ENCODE data around the gene EOMES. TPM values are rescaled to one million over a fixed set of nuclear protein-coding genes. Genes with fewer than 3 reads are reported as not detected.

EOMES gene
- total and polyA plus RNA-seq, 7 donors, result 0.01 to 0.15 (median 0.07) TPM; not detected in 2

DNA sequence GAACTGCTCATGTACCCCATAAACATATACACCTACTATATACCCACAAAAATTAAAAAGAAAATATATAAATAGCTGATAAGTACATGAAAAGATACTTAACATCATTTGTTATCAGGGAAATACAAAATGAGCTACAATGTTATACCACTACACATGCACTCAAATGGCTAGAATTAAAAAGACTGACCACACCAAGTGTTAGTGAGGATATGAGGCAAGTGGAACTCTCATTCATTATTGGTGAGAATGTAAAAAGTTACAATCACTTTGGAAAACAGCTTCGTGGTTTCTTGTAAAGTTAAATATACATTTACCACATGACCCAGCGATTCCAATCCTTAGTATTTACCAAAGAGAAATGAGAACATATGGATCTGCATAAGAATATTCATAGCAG lies 26.5 kb downstream of the EOMES start:
- ATAC-seq, result no peak
- Histone ChIP-seq H3K36me3 (ENCODE audit: insufficient read depth in 1 of 2, low read depth in 1 of 2) (no peaks in the 10 kb centered on the region), H3K9me3 (peaks cover 3% of the 10 kb centered on the region), H3K4me3 (no peak overlapping the region), H3K4me1 (no peaks in the 10 kb centered on the region), H3K27ac (no peak overlapping the region), H3K27me3 (ENCODE audit: insufficient read depth in 3 of 3, low read length in 2 of 3) (no peaks in the 10 kb centered on the region)
- no peak for DNase-seq
- intact Hi-C loops (cut with DNase I), result no loop called here
- WGBS, 3 donors, result 80 to 86% (median 86%) methylated on average over 2 of the region's 2 CpGs
- TF ChIP-seq, protein P1, sequence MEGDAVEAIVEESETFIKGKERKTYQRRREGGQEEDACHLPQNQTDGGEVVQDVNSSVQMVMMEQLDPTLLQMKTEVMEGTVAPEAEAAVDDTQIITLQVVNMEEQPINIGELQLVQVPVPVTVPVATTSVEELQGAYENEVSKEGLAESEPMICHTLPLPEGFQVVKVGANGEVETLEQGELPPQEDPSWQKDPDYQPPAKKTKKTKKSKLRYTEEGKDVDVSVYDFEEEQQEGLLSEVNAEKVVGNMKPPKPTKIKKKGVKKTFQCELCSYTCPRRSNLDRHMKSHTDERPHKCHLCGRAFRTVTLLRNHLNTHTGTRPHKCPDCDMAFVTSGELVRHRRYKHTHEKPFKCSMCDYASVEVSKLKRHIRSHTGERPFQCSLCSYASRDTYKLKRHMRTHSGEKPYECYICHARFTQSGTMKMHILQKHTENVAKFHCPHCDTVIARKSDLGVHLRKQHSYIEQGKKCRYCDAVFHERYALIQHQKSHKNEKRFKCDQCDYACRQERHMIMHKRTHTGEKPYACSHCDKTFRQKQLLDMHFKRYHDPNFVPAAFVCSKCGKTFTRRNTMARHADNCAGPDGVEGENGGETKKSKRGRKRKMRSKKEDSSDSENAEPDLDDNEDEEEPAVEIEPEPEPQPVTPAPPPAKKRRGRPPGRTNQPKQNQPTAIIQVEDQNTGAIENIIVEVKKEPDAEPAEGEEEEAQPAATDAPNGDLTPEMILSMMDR (IDR thresholded peaks at IDR 0.05), result no peak

DNA sequence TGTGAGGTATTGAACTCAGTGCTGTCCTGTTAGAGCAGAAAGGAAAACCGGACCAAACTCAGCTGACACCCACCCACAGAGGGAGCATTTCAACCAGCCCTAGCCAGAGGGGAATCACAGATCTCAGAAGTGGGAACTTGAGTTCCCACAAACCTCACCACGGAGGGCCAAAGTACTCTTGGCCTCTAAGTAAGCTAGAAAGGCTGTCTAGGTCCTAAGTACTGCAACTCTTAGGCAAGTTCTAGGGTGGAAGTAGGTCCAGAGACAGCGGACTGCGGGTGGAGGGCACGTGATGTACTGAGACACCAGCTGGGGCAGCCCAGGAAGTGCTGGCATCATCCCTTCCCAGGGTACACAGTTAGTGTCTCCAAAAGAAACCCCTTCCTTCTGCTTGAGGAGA lies 34.1 kb downstream of the EOMES start:
- Histone ChIP-seq H3K36me3 (ENCODE audit: insufficient read depth in 1 of 2, low read depth in 1 of 2) (no peaks in the 10 kb centered on the region), H3K9me3 (no peaks in the 10 kb centered on the region), H3K4me1 (no peaks in the 10 kb centered on the region), H3K27me3 (ENCODE audit: insufficient read depth in 3 of 3, low read length in 2 of 3) (no peaks in the 10 kb centered on the region), H3K27ac (no peak overlapping the region), H3K4me3 (no peak overlapping the region)
- DNase-seq (no peak), ATAC-seq (no peak)
- 83 to 86% (median 83%) methylated on average over 5 of the region's 5 CpGs for WGBS, 3 donors
- TF ChIP-seq, protein P1 (IDR thresholded peaks at IDR 0.05), result no peak
- intact Hi-C loops (cut with DNase I), result loop anchor here in 1 of 2 donors (10.0 kb wide), 1 partner anchor 383 kb away; no protein-coding TSS in a partner anchor

DNA sequence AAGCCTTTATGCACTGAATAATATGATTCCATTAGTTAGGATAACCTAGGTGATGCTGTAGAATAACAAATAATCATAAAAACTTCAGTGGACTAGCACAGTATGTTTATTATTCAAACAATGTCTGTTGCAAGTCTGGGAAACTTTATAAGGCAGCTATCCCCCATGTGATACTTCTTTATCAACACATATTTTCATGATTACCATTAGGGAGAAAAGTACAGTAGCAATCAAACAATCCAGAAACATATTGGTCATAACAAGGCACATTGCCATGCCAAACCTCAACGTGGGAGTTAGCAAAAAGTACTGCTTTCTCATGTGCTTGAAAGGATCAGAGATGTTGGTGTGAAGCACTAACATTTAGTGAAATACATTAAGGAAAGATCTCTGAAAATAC lies 35.5 kb downstream of the EOMES start:
- H3K27me3 ChIP-seq (ENCODE audit: insufficient read depth in 3 of 3, low read length in 2 of 3), result no peaks in the 10 kb centered on the region
- no peak overlapping the region for H3K27ac ChIP-seq
- H3K4me1 ChIP-seq, result no peaks in the 10 kb centered on the region
- intact Hi-C loops (cut with DNase I), result loop anchor here in 1 of 2 donors (10.0 kb wide), 1 partner anchor 382 kb away; no protein-coding TSS in a partner anchor
- TF ChIP-seq, protein P1 (IDR thresholded peaks at IDR 0.05), result no peak
- no peak for DNase-seq
- H3K4me3 ChIP-seq, result no peak overlapping the region
- H3K9me3 ChIP-seq, result no peaks in the 10 kb centered on the region
- H3K36me3 ChIP-seq (ENCODE audit: insufficient read depth in 1 of 2, low read depth in 1 of 2), result no peaks in the 10 kb centered on the region
- 33 to 42% (median 33%) methylated on average over 1 of the region's 1 CpG for WGBS, 3 donors
- ATAC-seq, result no peak

DNA sequence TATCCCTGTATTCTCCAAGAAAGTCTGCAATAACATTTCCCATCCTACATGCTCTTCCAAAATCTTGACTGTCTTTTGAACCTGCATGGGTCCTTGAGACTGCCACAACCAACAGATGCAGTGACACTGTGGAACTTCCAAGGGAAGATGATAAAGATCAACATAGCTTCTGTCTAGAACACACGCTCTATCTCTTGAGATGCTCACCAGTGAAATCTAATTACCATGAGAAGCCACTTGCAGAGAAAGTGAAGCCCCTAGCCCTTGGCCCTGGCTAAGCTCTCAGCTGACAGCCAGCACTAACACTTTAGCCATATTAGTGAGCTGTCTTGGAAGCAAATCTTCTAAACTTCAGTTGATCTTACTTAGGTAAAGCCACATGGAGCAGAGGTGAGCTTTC lies 36.6 kb downstream of the EOMES start:
- no peak for DNase-seq
- H3K36me3 ChIP-seq (ENCODE audit: insufficient read depth in 1 of 2, low read depth in 1 of 2), result no peaks in the 10 kb centered on the region
- no peak for ATAC-seq
- intact Hi-C loops (cut with DNase I), result loop anchor here in 1 of 2 donors (10.0 kb wide), 1 partner anchor 381 kb away; no protein-coding TSS in a partner anchor
- H3K27ac ChIP-seq, result no peak overlapping the region
- no peaks in the 10 kb centered on the region for H3K4me1 ChIP-seq
- no peaks in the 10 kb centered on the region for H3K9me3 ChIP-seq
- 83 to 94% (median 93%) methylated on average over 1 of the region's 1 CpG for WGBS, 3 donors
- TF ChIP-seq, protein P1 (IDR thresholded peaks at IDR 0.05), result no peak
- no peak overlapping the region for H3K4me3 ChIP-seq
- H3K27me3 ChIP-seq (ENCODE audit: insufficient read depth in 3 of 3, low read length in 2 of 3), result no peaks in the 10 kb centered on the region

DNA sequence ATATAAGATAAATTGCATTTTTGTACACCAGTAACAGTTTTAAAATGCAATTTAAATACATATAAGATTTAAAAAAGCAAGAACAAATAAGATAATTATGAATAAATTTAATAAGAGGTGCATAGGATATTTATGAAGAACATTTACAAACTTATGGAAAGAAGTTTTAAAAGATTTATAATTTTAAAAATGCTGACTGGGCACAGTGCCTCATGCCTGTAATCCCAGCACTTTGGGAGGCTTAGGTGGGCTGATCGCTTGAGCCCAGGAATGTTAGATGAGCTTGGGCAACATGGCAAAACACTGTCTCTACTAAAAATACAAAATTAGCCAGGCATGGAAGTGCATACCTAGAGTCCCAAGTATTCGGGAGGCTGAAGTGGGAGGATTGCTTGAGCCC lies 37.8 kb downstream of the EOMES start:
- WGBS, 3 donors, result 81 to 89% (median 87%) methylated on average over 2 of the region's 2 CpGs
- Histone ChIP-seq H3K4me3 (no peak overlapping the region), H3K9me3 (no peaks in the 10 kb centered on the region), H3K4me1 (no peaks in the 10 kb centered on the region), H3K27me3 (ENCODE audit: insufficient read depth in 3 of 3, low read length in 2 of 3) (no peaks in the 10 kb centered on the region), H3K27ac (no peak overlapping the region), H3K36me3 (ENCODE audit: insufficient read depth in 1 of 2, low read depth in 1 of 2) (no peaks in the 10 kb centered on the region)
- TF ChIP-seq, protein P1 (IDR thresholded peaks at IDR 0.05), result no peak
- DNase-seq (no peak), ATAC-seq (no peak)
- intact Hi-C loops (cut with DNase I), result loop anchor here (5.0 to 10.0 kb wide), 2 partner anchors 372 to 380 kb away; no protein-coding TSS in a partner anchor
